DOHH2 (cell line): ENCODE data around the gene MOB1B.

Experiments
- H3F3A ChIP-seq: fragments of 200-600 bp; sonication (generic), shearing (Covaris generic); 2 replicates; pipeline ENCODE4 v1.6.0; 2016; ENCODE audit warnings: antibody characterized with exemption, mild to moderate bottlenecking; ENCODE audit not compliant: control insufficient read depth, insufficient read depth
- H3K27ac ChIP-seq: fragments of 200-600 bp; sonication (generic); 2 replicates; pipeline ENCODE4 v1.5.1; 2014; ENCODE audit warnings: low read depth, mild to moderate bottlenecking, low read length, moderate library complexity
- H3K27me3 ChIP-seq: fragments of 200-600 bp; sonication (generic); 2 replicates; pipeline ENCODE4 v1.6.1; 2014; ENCODE audit warnings: mild to moderate bottlenecking, low read length, mixed read lengths; ENCODE audit not compliant: control insufficient read depth
- H3K36me3 ChIP-seq: fragments of 200-600 bp; sonication (generic); 2 replicates; pipeline ENCODE4 v1.6.1; 2014; ENCODE audit warnings: mild to moderate bottlenecking, low read length, moderate library complexity, mixed read lengths; ENCODE audit not compliant: control insufficient read depth
- H3K4me1 ChIP-seq: fragments of 200-600 bp; sonication (generic); 2 replicates; pipeline ENCODE4 v1.6.1; 2014; ENCODE audit warnings: mild to moderate bottlenecking, low read length, mixed read lengths; ENCODE audit not compliant: control insufficient read depth
- H3K4me2 ChIP-seq: fragments of 200-600 bp; sonication (generic); 2 replicates; pipeline ENCODE4 v1.6.0; 2014; ENCODE audit warnings: mild to moderate bottlenecking, low read length, moderate library complexity
- H3K4me3 ChIP-seq: fragments of 200-600 bp; sonication (generic); 2 replicates; pipeline ENCODE4 v1.5.1; 2014; ENCODE audit warnings: mild to moderate bottlenecking, low read length, mixed read lengths
- H3K79me2 ChIP-seq: fragments of 200-600 bp; sonication (generic); 2 replicates; pipeline ENCODE4 v1.6.1; 2014; ENCODE audit warnings: mild to moderate bottlenecking, low read length, mixed read lengths; ENCODE audit not compliant: control insufficient read depth
- H3K9me2 ChIP-seq: fragments of 200-600 bp; sonication (generic); replicated peaks from 2 replicates; pipeline ENCODE4 v1.6.1; 2014; ENCODE audit warnings: mild to moderate bottlenecking, low read length, mixed read lengths; ENCODE audit not compliant: control insufficient read depth
- H3K9me3 ChIP-seq: fragments of 200-600 bp; sonication (generic); 2 replicates; pipeline ENCODE4 v1.6.1; 2014; ENCODE audit warnings: antibody characterized with exemption, low read length, mixed read lengths; ENCODE audit not compliant: control insufficient read depth, insufficient read depth
- H4K20me1 ChIP-seq: fragments of 200-600 bp; sonication (generic); 2 replicates; pipeline ENCODE4 v1.6.0; 2014; ENCODE audit warnings: low read depth, mild to moderate bottlenecking, antibody characterized with exemption, low read length, moderate library complexity; ENCODE audit not compliant: control insufficient read depth, insufficient read depth
- CTCF ChIP-seq: fragments of 200-600 bp; sonication (generic); IDR thresholded peaks from one replicate; pipeline ENCODE4 v1.5.1; 2014; ENCODE audit warnings: antibody characterized with exemption, mild to moderate bottlenecking, low read depth, low read length; ENCODE audit not compliant: poor library complexity, severe bottlenecking
- EZH2phosphoT487 ChIP-seq: fragments of 200-600 bp; sonication (generic); IDR thresholded peaks from 2 replicates; pipeline ENCODE4 v1.6.1; 2017; ENCODE audit warnings: borderline replicate concordance, mild to moderate bottlenecking, antibody characterized with exemption, low read length, moderate library complexity, mixed read lengths

MOB1B gene

DNA sequence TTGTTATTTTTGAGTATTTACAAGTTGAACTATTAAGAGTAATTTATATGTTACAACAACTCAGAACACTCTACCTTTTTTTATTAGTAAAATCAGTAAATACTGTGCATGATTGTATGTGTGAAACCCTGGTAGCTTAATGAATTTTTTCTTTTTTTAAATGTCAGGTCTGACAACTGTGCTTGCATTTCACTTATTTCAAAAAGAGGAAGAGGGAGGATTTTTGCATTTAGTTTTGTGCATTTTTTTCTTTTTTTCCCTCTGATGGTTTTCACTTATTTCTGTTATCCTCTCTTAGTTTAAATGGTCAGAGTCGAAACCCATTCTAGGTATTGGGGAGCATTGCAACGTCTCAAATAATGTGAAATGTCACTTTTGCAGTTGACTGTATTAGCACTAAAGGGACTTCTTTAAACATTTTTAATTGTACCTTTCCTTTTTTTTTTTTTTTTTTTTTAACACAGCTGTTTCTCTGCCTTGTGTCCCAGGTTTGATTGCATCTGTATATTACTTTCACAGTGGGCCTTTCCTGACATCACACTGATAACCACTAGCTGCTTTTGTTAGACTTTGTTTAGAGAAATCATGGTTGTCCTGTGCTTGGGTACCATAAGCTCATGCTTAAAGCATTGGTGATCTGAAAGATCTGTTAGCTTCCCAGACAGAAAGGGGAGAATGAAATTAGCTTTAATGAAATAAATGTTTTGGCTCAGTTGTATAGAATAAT lies 28.5 kb downstream of the MOB1B start:
- peaks cover 20% of the 10 kb centered on the region for H3K36me3 ChIP-seq
- H3K27me3 ChIP-seq = no peaks in the 10 kb centered on the region
- peaks cover 87% of the 10 kb centered on the region for H3K79me2 ChIP-seq
- peaks cover 44% of the 10 kb centered on the region for H3F3A ChIP-seq
- H3K4me3 ChIP-seq = peak overlapping the region; percentile 59
- peak overlapping the region; percentile 74 for H3K4me2 ChIP-seq
- H3K9me2 ChIP-seq = no peaks in the 10 kb centered on the region
- H4K20me1 ChIP-seq = no peaks in the 10 kb centered on the region
- peak overlapping the region; percentile 91 for H3K27ac ChIP-seq
- H3K9me3 ChIP-seq = no peaks in the 10 kb centered on the region
- peaks cover 74% of the 10 kb centered on the region for H3K4me1 ChIP-seq
- TF ChIP-seq EZH2phosphoT487 (no peak), CTCF (no peak)

GRCh38 chr4:70931347-70931746 lies 29.2 kb downstream of the MOB1B start:
- H3K4me3 ChIP-seq = peak overlapping the region; percentile 59
- H3K9me2 ChIP-seq = no peaks in the 10 kb centered on the region
- no peaks in the 10 kb centered on the region for H4K20me1 ChIP-seq
- H3K4me2 ChIP-seq = peak overlapping the region; percentile 74
- no peaks in the 10 kb centered on the region for H3K9me3 ChIP-seq
- H3K27ac ChIP-seq = peak overlapping the region; percentile 91
- peaks cover 88% of the 10 kb centered on the region for H3K79me2 ChIP-seq
- peaks cover 38% of the 10 kb centered on the region for H3F3A ChIP-seq
- H3K36me3 ChIP-seq = peaks cover 20% of the 10 kb centered on the region
- H3K27me3 ChIP-seq = no peaks in the 10 kb centered on the region
- TF ChIP-seq CTCF = no peak
- no peak for TF ChIP-seq EZH2phosphoT487
- H3K4me1 ChIP-seq = peaks cover 67% of the 10 kb centered on the region

DNA sequence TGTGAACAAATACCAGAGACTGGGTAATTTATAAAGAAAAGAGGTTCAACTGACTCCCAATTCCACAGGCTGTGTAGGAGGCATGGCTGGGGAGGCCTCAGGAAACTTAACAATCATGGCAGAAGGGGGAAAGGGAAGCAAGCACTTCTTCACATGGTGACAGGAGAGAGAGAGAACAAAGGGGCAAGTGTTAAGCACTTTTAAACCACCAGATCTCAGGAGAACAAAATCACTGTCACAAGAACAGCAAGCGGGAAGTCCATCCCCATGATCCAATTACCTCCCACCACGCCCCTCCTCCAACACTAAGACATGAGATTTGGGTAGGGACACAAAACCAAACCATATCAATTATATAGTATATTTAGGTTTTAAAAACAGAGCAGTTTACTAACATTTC lies 30.8 kb downstream of the MOB1B start:
- no peaks in the 10 kb centered on the region for H3K27me3 ChIP-seq
- H3F3A ChIP-seq = peaks cover 25% of the 10 kb centered on the region
- no peak overlapping the region for H3K4me2 ChIP-seq
- no peaks in the 10 kb centered on the region for H3K9me3 ChIP-seq
- TF ChIP-seq CTCF = no peak
- H3K79me2 ChIP-seq = peaks cover 92% of the 10 kb centered on the region
- no peaks in the 10 kb centered on the region for H4K20me1 ChIP-seq
- H3K4me1 ChIP-seq = peaks cover 51% of the 10 kb centered on the region
- H3K9me2 ChIP-seq = no peaks in the 10 kb centered on the region
- H3K36me3 ChIP-seq = peaks cover 20% of the 10 kb centered on the region
- no peak overlapping the region for H3K27ac ChIP-seq
- no peak overlapping the region for H3K4me3 ChIP-seq
